OCI-LY3 (cell line): ENCODE results near the gene FOXO1.

Experiments
- CTCF ChIP-seq: fragments of 200-600, 300-600 bp; sonication (generic); IDR thresholded peaks from 2 replicates; pipeline ENCODE4 v1.5.1; 2014; ENCODE audit warnings: antibody characterized with exemption, low read length, low read depth
- EZH2phosphoT487 ChIP-seq: fragments of 200-600 bp; shearing (Covaris generic); IDR thresholded peaks from 2 replicates; pipeline ENCODE4 v1.6.1; 2018; ENCODE audit warnings: antibody characterized with exemption, mixed run types, low read depth

- TF ChIP-seq CTCF (no peak), EZH2phosphoT487 (no peak)
Measured at GRCh38 chr13:40609972-40610726, 56.3 kb downstream of the FOXO1 start.
